ENCODE measurements around the gene CCDC149. TPM values are rescaled to one million over a fixed set of nuclear protein-coding genes. Genes with fewer than 3 reads are reported as not detected.

The CCDC149 gene
- total and polyA plus RNA-seq, 4 donors: 10.6 to 43.4 (median 23.5) TPM

- ATAC-seq (ENCODE audit: low FRiP score): no peak
- DNase-seq: no peak
- Histone ChIP-seq H3K27ac (ENCODE audit: low read depth in 1 of 2, low read length in 2 of 2) (peak overlapping the region; percentile 43 to 85), H3K36me3 (ENCODE audit: control insufficient read depth in 1 of 2, insufficient read depth in 2 of 2, low read length in 1 of 2) (no peaks in the 10 kb centered on the region), H3K27me3 (ENCODE audit: control insufficient read depth in 1 of 2, insufficient read depth in 2 of 2, low read length in 1 of 2) (no peaks in the 10 kb centered on the region), H3K4me3 (ENCODE audit: low read length in 2 of 2) (no peak overlapping the region), H3K9me3 (ENCODE audit: control insufficient read depth, low read length) (no peaks in the 10 kb centered on the region), H3K4me1 (ENCODE audit: control insufficient read depth in 1 of 2, insufficient read depth in 2 of 2, low read length in 2 of 2) (peaks cover 0 to 3% of the 10 kb centered on the region in 2 donors)
- 38 to 44% methylated on average over 8 of the region's 8 CpGs for WGBS, 2 donors
- intact Hi-C loops (cut with DNase I): loop anchor here (2.0 to 10.0 kb wide), 4 partner anchors 65 to 309 kb away; partner anchors contain the start of genes CCDC149 (in 1 of the 2) and DHX15 (in 1 of the 2)
Measured at GRCh38 chr4:24793219-24794005, 119.4 kb downstream of the CCDC149 start.

- H3K27me3 ChIP-seq (ENCODE audit: control insufficient read depth in 1 of 2, insufficient read depth in 2 of 2, low read length in 1 of 2): no peaks in the 10 kb centered on the region
- 67 to 70% methylated on average over 4 of the region's 4 CpGs for WGBS, 2 donors
- H3K27ac ChIP-seq (ENCODE audit: low read depth in 1 of 2, low read length in 2 of 2): no peak overlapping the region
- DNase-seq (no peak), ATAC-seq (ENCODE audit: low FRiP score) (no peak)
- intact Hi-C loops (cut with DNase I): loop anchor here (5.0 to 10.0 kb wide), 2 partner anchors 120 to 308 kb away; partner anchors contain the start of gene CCDC149 (in 1 of the 2)
- H3K9me3 ChIP-seq (ENCODE audit: control insufficient read depth, low read length): no peaks in the 10 kb centered on the region
- H3K4me3 ChIP-seq (ENCODE audit: low read length in 2 of 2): no peak overlapping the region
- peaks cover 0 to 3% of the 10 kb centered on the region in 2 donors for H3K4me1 ChIP-seq (ENCODE audit: control insufficient read depth in 1 of 2, insufficient read depth in 2 of 2, low read length in 2 of 2)
- H3K36me3 ChIP-seq (ENCODE audit: control insufficient read depth in 1 of 2, insufficient read depth in 2 of 2, low read length in 1 of 2): no peaks in the 10 kb centered on the region
Measured at GRCh38 chr4:24792552-24792951, 120.3 kb downstream of the CCDC149 start.

DNA sequence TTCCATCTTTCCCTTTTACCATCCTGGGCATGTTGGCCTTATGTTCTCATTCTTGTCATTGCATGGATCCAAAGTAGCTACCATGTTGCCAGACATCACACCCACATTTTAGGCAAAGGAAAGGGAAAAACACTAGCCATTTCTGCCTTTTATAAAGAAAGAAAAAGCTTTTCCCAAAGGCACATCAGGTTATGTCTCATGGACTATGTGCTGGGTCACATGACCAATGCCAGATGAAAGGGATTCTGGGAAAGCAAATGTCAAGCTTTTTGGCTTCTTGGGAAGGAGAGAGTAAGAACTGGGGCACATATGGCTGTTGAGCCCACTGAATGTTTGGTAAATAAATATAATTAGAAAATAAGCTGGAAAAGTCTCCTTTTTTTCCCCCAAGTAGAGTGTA, 121.8 kb downstream of the CCDC149 start:
- no peaks in the 10 kb centered on the region for H3K4me1 ChIP-seq (ENCODE audit: control insufficient read depth in 1 of 2, insufficient read depth in 2 of 2, low read length in 2 of 2)
- H3K27me3 ChIP-seq (ENCODE audit: control insufficient read depth in 1 of 2, insufficient read depth in 2 of 2, low read length in 1 of 2): no peaks in the 10 kb centered on the region
- no peaks in the 10 kb centered on the region for H3K9me3 ChIP-seq (ENCODE audit: control insufficient read depth, low read length)
- H3K4me3 ChIP-seq (ENCODE audit: low read length in 2 of 2): no peak overlapping the region
- no peaks in the 10 kb centered on the region for H3K36me3 ChIP-seq (ENCODE audit: control insufficient read depth in 1 of 2, insufficient read depth in 2 of 2, low read length in 1 of 2)
- DNase-seq (no peak), ATAC-seq (ENCODE audit: low FRiP score) (no peak)
- no peak overlapping the region for H3K27ac ChIP-seq (ENCODE audit: low read depth in 1 of 2, low read length in 2 of 2)
- intact Hi-C loops (cut with DNase I): loop anchor here (5.0 to 10.0 kb wide), 2 partner anchors 121 to 306 kb away; partner anchors contain the start of gene CCDC149 (in 1 of the 2)

GRCh38 chr4:24783506-24783905, 129.3 kb downstream of the CCDC149 start:
- no peak overlapping the region for H3K4me3 ChIP-seq (ENCODE audit: low read length in 2 of 2)
- H3K4me1 ChIP-seq (ENCODE audit: control insufficient read depth in 1 of 2, insufficient read depth in 2 of 2, low read length in 2 of 2): peaks cover 2 to 6% of the 10 kb centered on the region in 2 donors
- ATAC-seq (ENCODE audit: low FRiP score) (no peak), DNase-seq (no peak)
- H3K36me3 ChIP-seq (ENCODE audit: control insufficient read depth in 1 of 2, insufficient read depth in 2 of 2, low read length in 1 of 2): no peaks in the 10 kb centered on the region
- no peaks in the 10 kb centered on the region for H3K9me3 ChIP-seq (ENCODE audit: control insufficient read depth, low read length)
- no peaks in the 10 kb centered on the region for H3K27me3 ChIP-seq (ENCODE audit: control insufficient read depth in 1 of 2, insufficient read depth in 2 of 2, low read length in 1 of 2)
- intact Hi-C loops (cut with DNase I): loop anchor here in 1 of 2 donors (5.0 kb wide), 2 partner anchors 51 to 201 kb away; partner anchors contain the start of gene DHX15
- whole genome bisulfite sequencing, 2 donors: 82 to 86% methylated on average over 3 of the region's 3 CpGs
- no peak overlapping the region for H3K27ac ChIP-seq (ENCODE audit: low read depth in 1 of 2, low read length in 2 of 2)

DNA sequence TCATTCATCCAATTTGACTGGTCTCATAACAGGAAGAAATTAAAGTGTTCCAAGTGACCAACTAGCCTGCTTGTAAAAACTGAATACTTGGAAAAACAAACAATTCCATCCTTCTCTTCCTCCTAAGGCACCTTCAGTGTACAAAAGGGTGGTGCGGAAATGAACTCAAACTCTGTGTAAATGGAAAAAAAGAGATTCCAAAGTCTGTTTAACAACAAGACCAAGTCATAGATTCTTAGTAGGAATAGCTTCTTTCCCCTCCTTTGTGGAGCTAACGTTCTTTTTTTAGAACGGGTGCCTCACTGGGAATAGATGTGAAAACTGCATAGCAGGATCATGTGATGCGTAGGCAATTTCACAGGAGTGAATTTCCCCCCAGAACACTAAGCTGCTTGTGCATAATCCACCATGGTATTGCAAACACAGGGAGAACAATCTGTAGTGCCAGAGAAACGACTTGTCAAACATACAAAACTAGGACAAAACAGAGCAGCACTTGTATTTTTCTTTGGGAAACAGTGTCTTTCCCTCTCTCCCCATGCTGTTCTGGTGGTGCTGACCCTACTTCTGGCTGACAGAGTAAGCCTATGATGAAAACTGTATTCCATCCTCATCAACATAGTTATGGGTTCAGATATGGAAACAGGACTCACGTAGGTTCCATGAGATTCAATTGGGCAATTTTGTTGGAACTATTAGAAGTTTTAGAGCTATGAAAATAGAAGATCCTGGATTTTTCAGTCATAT, 130.7 kb downstream of the CCDC149 start:
- Histone ChIP-seq H3K4me1 (ENCODE audit: control insufficient read depth in 1 of 2, insufficient read depth in 2 of 2, low read length in 2 of 2) (peaks cover 2 to 6% of the 10 kb centered on the region in 2 donors), H3K36me3 (ENCODE audit: control insufficient read depth in 1 of 2, insufficient read depth in 2 of 2, low read length in 1 of 2) (no peaks in the 10 kb centered on the region), H3K9me3 (ENCODE audit: control insufficient read depth, low read length) (no peaks in the 10 kb centered on the region), H3K27ac (ENCODE audit: low read depth in 1 of 2, low read length in 2 of 2) (peak overlapping the region; percentile 55 to 99), H3K4me3 (ENCODE audit: low read length in 2 of 2) (no peak overlapping the region), H3K27me3 (ENCODE audit: control insufficient read depth in 1 of 2, insufficient read depth in 2 of 2, low read length in 1 of 2) (no peaks in the 10 kb centered on the region)
- intact Hi-C loops (cut with DNase I): loop anchor here (1.0 to 5.0 kb wide), 3 partner anchors 13 to 200 kb away; partner anchors contain the start of genes DHX15 (in 1 of the 2) and SOD3 (in 1 of the 2)
- DNase-seq: no peak
- peak; percentile 51 for ATAC-seq (ENCODE audit: low FRiP score)
- 1 to 7% methylated on average over 6 of the region's 6 CpGs for WGBS, 2 donors

DNA sequence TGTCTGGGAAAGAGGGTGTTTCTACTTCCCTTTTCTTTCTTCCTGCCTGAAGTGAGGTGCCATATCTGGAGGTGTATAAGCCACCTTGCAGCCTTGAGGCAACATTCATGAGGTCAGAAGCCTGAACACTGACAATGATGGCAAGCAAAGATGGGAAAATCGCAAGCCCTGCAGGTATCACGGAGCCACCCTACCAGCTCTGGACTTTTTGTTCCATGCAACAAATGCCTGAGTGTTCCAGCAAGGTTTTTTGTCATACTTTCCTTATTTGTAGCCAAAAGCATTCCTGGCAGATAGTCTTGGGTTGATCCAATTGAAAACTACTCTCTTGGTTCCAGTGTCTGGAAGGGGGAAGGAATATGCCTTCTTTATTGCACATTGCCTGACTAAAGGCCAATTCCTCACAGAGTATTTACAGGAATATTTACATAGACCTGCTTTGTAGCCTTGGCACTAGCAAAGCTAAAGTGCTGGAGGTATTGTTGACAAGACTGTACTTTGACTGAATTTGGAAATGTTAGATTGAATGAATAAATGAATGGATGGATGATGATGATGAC, 131.8 kb downstream of the CCDC149 start:
- peaks cover 2 to 6% of the 10 kb centered on the region in 2 donors for H3K4me1 ChIP-seq (ENCODE audit: control insufficient read depth in 1 of 2, insufficient read depth in 2 of 2, low read length in 2 of 2)
- no peaks in the 10 kb centered on the region for H3K36me3 ChIP-seq (ENCODE audit: control insufficient read depth in 1 of 2, insufficient read depth in 2 of 2, low read length in 1 of 2)

GRCh38 chr4:24778464-24779225, 134.2 kb downstream of the CCDC149 start:
- intact Hi-C loops (cut with DNase I): loop anchor here in 1 of 2 donors (5.0 kb wide), 2 partner anchors 46 to 91 kb away; no protein-coding TSS in a partner anchor
- Histone ChIP-seq H3K9me3 (ENCODE audit: control insufficient read depth, low read length) (no peaks in the 10 kb centered on the region), H3K36me3 (ENCODE audit: control insufficient read depth in 1 of 2, insufficient read depth in 2 of 2, low read length in 1 of 2) (no peaks in the 10 kb centered on the region), H3K27ac (ENCODE audit: low read depth in 1 of 2, low read length in 2 of 2) (peak overlapping the region in 1 of 2 donors; percentile 26), H3K4me1 (ENCODE audit: control insufficient read depth in 1 of 2, insufficient read depth in 2 of 2, low read length in 2 of 2) (peaks cover 2 to 6% of the 10 kb centered on the region in 2 donors), H3K27me3 (ENCODE audit: control insufficient read depth in 1 of 2, insufficient read depth in 2 of 2, low read length in 1 of 2) (no peaks in the 10 kb centered on the region), H3K4me3 (ENCODE audit: low read length in 2 of 2) (no peak overlapping the region)
- peak; percentile 78 for ATAC-seq (ENCODE audit: low FRiP score)
- peak in 1 of 2 donors; percentile 72 for DNase-seq
- WGBS, 2 donors: 15 to 16% methylated on average over 3 of the region's 3 CpGs

More for the DNA sequence above, 131.8 kb downstream of the CCDC149 start:
- H3K27me3 ChIP-seq (ENCODE audit: control insufficient read depth in 1 of 2, insufficient read depth in 2 of 2, low read length in 1 of 2): no peaks in the 10 kb centered on the region
- no peak for DNase-seq
- WGBS, 2 donors: 28 to 42% methylated on average over 2 of the region's 2 CpGs
- peak overlapping the region; percentile 46 to 99 for H3K27ac ChIP-seq (ENCODE audit: low read depth in 1 of 2, low read length in 2 of 2)
- H3K9me3 ChIP-seq (ENCODE audit: control insufficient read depth, low read length): no peaks in the 10 kb centered on the region
- ATAC-seq (ENCODE audit: low FRiP score): peak; percentile 3
- H3K4me3 ChIP-seq (ENCODE audit: low read length in 2 of 2): no peak overlapping the region
- intact Hi-C loops (cut with DNase I): loop anchor here in 1 of 2 donors (5.0 kb wide), 2 partner anchors 49 to 199 kb away; partner anchors contain the start of gene DHX15

All from aorta (tissue), 5 donors.